HG03575 (cell line): ENCODE results near the gene GRIN1.

Experiments
- ATAC-seq: cut with Tn5 transposase; IDR thresholded peaks from one replicate; pipeline ENCODE4 v1.9.1; 2021; ENCODE audit not compliant: unreplicated experiment, insufficient number of reproducible peaks, low FRiP score; ENCODE audit errors: extremely low read depth

Gene GRIN1

DNA sequence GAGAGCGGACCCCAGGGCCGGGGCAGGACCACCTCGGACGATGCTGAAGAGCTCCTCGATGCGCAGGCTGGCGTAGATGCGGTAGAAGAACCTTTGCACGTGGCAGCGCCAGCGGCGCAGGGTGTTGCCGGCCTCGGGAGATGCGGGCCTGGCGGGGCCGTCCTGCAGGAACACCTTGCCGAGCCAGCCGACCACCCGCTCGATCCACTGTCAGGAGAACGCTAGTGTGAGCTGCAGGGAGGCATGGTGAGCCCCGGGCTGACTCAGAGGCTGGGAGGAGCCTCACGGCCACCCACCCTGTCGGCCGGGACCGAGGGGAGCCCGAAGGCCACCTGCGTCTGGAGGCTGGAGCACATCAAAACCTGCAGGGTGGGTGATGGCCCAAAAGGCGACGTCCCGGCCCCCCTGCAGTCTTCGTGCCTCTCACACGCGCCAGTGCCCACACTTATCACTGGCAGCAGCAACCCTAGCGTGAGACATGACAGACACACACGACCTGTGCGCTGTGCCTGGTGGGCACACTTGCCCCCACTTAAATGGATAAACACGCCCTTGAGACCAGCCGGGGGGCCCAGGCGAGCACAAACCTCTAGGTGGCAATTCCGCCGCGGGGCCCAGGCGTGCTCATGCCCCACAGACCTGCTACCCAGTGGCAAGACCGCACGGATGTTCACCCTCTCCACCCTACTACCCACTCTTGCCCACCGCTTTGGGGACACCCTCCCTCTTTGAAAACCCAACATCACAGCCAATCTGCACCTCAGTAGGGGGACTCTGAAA is 46.1 kb downstream of the GRIN1 start:
- ATAC-seq: no peak

DNA sequence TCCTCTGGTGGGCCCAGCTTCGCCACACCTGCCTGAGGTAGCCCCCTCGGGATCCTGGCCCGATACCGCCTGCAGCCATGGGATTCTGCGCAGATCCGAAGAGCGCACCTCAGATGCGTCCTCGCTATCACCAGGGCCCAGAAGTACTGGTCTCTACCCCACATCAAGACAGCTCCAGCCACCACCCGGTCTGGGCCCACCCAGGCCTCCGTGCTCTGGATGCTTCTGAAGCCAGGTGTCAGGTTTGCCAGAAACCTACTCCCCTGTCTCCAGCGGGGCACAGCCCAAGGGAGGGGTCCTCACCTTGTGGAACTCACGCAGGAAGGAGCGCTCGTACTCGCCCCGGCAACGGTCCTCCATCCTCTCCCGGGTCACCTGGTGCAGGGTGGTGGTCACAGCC is 47.0 kb downstream of the GRIN1 start:
- ATAC-seq: no peak

DNA sequence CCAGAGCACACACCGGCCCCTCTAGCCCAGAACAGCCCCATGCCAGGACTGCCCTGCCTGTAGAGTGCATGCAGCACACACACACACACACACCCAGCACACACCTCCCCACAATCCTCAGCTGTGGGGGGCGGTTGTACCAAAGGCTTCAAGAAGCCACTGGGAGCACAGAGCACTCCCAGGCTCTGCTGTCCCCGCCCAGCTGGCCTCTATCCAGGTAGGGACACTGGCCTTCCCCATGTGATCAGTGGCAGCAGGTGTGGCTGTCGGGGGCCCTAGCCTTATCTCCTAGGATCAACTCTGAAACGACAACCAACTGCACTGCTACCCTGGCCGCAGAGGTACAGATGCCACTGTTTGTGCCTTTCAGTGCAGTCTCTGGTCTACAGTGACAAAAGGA is 47.4 kb downstream of the GRIN1 start:
- no peak for ATAC-seq

DNA sequence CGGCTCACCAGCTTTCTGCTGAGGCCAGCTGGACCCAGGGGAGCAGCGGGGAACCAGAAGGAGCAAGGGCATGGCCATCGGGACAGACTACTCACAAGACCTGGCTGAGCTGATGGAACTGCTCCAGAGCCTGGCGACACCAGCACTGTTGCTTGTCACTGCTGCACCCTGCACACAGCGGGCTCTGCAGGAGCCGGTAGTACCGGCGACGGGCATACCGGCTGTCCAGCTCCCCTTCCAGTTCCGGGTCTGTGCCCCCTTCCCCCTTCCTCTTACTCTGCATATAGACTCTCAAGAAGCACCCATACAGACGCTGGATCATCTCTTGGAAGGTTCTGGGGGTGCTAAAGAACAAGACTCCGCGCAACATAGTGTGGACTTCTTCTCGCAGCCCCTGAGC is 48.4 kb downstream of the GRIN1 start:
- ATAC-seq: no peak

DNA sequence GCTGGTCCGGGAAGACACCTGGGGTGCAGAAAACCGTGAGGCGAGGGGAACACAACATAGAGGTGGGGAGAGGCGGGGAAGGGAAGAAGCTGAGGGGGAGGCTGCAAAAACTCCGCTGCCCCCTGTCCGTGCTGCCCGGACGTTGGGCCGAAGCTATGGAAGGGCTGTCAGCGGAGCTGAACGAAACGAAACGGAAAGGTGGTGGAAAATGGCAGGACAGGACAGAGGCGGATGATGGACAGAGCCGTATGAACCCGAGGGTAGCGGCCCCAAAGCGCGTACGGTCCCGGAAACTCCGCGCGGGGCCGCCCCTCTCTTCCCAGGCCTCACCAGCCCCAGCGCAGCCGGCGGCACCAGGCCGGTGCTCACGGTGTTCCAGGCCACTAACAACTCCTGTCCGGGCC is 49.1 kb downstream of the GRIN1 start:
- ATAC-seq: no peak

DNA sequence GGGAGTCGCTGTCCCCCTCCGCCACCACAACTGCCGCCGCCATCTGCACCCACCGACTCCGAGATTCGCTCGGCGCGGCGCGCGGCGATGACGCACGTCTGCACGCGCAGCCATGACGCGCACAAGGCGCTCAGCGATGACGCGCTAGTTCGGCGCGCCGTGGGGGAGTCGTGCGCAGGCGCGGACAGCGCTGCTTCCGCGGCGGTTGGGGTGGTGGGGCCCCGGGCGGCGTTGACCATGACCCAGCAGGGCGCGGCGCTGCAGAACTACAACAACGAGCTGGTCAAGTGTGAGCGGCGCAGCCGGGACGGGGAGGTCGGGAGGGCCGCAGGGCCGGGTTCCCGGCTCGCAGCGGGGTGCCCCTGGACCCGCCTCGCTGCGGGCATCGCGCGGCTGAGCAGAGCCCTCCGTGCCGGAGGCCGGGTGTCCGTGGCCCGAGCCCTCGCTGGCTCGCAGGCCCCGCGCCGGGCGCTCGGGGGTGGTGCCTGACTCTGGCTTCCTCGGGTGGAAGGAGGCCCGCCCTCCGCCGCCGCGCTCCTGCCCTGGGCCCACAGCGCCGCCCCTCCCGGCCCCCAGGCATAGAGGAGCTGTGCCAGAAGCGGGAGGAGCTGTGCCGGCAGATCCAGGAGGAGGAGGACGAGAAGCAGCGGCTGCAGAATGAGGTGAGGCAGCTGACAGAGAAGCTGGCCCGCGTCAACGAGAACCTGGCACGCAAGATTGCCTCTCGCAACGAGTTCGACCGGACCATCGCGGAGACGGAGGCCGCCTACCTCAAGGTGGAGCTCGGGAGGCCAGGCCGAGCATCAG is 49.7 kb downstream of the GRIN1 start, which contains the start of the genes ANAPC2 and SSNA1:
Gene ANAPC2 (minus strand): TSS at position 71 of the 807 bp plus-strand sequence. CDS start 28 bp downstream, at position 43.
Gene SSNA1 (plus strand): TSS at position 187 of the 807 bp plus-strand sequence. CDS start 51 bp downstream, at position 238.
- no peak for ATAC-seq

DNA sequence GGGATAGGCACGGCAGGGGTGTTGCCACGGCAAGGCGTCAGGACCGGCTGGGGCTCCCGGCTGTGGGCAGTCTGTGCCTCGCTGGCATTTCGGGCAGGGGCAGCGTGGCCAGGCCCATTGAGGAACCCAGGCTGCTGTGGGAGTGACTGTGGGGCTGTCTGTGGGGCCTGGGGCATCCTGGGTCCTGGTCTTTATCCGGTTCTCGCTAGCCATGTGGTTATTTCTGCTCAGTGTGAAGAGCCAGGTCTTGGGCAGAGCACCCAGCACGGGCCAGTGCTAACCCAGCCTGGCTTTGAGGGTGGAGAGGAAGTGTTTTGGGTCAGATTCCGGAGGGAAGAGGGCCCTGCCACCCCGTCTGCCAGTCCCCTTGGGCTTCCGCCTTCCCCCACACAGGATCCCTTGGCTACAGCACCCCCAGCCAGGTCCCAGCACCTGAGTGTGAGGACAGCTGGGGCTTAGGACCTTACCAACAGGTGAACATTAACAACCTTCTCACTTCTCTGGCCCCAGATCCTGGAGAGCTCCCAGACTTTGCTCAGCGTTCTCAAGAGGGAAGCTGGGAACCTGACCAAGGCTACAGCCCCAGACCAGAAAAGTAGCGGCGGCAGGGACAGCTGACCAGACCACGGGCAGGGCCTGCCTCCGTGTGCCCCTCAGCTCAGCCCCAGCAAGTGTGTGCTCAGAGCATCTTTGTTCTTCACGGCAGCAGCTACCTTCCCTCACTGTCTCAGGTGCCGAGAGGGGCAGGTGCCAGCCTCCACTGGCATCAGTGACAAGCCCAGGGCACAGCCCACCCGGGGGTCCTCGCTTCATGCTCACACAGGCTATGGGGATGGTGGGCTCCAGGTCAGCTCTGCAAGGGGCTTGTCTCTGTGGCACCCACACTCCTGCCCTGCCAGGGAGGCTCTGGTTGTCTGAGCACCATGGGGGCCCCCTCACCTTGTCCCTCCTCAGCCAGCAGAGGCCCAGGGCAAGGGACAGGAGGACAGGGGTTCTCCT is 50.6 kb downstream of the GRIN1 start:
- no peak for ATAC-seq

DNA sequence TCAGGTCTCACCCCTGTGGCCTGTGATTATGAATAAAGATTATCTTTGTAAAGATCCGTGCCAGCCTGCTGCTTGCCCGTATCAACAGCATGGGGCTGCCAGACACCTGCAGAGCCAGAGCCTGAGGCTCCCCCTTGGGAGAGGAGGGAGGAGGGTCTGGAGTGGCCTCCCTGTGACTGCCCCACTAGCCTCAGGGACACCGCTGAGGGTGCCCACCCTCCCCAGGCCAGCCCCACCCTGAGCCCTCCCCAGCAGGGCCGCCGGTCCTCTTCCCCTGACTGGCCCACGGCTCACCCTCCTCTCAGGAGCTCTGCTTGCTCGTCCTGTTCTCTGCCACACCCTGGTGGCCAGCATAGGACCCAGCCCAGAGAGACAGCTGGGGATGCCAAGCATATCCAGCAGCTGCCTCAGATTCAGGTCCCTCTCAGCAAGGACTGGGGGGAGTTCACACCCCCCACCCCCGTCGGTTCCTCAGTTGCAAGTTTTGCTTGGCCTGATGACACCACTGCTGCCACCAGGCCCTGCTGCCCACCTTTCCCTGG is 51.4 kb downstream of the GRIN1 start:
- ATAC-seq: no peak

DNA sequence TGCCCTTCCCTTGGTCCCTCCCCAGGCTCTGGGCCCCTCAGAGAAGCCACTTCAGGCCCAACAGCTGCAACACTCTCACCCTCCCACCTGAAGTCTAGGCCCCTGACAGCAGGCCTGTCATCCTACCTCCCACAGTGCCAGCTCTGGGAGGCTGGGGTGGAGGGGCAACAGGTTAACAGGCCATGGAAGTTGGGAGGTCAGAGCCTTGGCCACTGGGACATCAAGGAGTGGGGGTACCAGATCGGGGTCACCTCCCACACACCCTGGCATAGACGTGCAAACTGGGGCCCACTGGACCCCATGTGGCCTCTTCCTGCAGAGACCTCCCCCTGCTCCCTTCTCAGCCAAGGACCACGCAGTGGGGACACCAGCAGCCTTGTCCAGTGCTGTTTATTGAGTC is 52.3 kb downstream of the GRIN1 start:
- no peak for ATAC-seq

DNA sequence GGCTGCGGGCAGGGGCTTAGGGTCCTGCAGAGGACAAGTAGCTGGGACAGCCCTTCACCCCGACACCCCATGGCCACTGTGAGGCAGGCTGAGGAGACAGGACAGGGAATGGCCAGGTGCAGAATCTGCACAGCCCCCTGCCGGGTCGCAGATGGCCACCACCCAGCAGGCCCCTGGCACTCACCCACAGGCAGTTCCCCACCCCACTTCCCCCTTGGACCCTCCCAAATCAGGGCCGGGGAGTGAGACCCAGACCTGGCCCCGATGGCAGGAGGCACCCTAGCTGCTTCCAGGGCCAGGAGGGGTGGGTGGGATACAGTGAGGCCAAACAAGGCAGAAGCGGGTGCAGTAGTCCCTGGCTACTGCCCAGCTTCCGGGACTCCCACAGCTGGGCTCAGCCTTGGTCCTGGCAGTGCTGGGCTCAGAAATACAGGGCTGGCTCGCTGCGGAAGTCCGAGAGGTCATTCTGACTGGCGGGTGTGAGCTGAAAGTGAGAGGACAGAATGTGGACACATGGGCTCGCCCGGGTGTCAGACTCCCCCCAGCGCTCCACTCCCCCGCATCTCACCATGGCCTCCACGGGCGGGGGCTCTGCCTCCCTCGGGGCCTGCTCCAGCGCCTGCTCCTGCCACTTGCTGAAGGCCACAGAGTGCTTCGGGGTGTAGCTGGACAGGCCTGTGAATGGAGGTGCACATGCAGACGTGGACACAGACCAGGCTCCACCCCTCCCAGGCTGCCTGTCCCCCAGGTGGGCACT is 52.9 kb downstream of the GRIN1 start:
- no peak for ATAC-seq

DNA sequence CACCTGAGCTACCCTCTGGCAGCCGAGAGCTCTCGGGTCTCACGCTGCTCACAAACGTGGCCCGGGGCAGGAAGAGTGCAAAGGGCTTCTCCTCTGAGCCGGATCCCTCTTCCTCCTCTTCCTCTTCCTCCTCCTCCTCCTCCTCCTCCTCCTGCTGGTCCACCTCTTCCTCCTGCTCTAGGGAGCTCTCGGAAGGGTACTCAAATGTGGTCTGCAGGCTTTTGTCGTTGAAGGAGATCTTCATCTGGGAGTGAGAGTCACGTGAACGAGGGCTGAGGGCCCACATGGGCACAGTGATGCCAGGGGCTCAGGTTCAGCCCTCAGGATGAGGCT is 53.5 kb downstream of the GRIN1 start:
- ATAC-seq: no peak

DNA sequence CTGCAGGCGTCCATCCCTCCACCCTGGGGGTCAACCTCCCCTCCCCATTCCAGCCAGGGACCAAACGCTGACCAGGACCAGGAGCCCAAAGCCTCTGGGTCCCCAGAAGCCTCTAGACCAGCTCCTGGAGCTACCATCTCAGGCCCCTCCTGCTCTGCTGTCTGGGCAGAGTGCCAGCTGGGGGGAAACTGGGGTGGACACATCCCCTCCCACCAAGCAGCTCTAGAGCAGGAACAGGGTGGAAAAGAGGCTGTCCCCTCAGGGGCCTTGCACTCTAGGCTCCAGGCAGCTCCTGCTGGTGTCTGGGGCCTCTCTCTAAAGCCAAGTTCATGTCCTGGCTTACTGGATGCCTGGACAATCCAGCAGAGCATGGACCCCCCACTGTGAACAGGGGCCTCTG is 53.9 kb downstream of the GRIN1 start:
- no peak for ATAC-seq

DNA sequence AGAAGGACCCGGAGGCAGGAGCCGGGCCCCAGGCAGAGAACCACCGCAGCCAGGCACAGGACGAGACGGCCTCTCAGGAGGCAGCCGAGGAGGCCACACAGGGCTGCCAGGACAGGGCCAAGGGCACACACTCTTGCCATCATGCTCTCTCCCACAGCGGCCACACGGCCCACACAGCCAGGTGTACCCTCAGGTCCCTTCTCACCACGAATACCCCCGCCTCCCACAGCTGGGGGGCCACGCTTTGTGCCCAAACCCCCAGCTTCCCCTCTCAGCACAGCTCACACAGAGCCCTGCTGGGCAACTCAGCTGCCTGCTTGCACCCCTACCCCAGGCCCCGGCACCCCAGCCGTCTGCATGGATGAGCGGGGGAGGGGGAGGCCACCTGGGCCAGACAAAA is 54.8 kb downstream of the GRIN1 start:
- no peak for ATAC-seq

DNA sequence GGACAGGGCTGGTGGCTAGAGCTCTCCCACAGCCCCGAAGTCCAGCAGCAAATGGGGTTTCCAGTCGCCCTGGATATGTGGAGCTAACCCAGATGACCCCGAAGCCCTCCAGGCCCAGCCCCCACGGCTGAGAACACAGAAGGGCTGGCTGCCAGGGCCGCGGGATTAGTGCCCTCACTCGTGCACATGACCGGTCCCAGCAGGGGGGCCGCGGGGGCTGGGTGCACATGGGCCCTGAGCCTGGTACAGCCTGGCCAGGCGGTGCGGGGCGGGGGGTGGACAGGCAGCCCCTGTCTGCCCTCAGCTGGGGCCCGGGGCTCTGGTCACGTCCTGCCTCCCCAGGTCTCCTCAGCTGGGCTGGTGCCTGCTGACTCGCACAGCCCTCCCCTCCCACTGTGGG is 55.4 kb downstream of the GRIN1 start:
- ATAC-seq: no peak

DNA sequence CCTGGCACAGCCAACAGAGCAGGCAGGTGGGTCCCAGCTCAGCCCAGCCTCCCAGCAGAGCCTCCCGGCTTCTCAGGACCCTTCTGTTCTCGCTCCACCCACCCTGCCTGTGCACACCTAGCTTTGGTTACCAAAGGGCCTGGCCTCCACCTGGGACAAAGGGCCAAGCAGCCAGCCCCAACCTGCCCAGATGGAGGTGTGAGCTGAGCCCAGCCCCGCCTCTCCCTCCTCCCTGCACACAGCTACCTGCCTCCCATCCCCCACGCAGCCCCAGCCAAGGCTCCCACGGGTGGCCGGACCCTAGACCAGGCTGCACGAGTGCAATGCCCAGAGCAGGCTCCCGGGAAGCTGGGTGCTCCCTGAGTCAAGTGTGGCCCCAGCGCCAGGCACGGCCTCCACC is 56.0 kb downstream of the GRIN1 start:
- no peak for ATAC-seq

DNA sequence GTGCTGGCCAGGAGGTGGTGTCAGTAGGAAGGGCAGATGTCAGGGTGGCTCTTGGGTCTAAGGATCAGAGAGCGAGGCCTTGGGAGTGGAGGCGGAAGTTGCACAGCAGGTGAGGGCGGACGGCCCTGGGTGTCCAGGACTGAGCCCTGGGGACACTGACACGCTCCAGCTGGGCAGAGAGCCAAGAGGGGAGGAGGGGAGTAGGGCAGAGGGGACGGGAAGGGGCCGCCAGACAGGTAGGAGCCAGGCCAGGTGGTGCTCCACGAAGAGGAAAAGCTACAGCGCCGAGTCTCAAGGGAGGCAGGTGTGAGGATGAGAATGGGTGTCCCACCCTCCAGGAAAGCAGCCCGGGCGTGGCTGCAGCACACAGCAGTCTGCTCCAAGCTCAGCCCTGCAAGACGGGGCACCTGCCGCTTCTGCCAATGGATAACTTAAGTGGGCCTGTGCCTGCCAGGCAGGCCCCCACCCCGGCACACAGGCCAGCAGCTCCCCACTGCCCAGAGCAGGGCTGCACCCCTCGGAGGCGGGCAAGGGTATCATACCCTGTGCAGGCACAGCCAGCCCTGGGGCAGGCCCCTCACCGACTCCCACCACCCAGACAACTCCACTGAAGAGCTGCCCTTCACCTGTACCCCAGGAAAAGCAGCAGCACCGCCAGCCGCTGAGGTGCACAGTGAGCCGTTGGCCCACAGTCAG is 56.7 kb downstream of the GRIN1 start:
- ATAC-seq: no peak

DNA sequence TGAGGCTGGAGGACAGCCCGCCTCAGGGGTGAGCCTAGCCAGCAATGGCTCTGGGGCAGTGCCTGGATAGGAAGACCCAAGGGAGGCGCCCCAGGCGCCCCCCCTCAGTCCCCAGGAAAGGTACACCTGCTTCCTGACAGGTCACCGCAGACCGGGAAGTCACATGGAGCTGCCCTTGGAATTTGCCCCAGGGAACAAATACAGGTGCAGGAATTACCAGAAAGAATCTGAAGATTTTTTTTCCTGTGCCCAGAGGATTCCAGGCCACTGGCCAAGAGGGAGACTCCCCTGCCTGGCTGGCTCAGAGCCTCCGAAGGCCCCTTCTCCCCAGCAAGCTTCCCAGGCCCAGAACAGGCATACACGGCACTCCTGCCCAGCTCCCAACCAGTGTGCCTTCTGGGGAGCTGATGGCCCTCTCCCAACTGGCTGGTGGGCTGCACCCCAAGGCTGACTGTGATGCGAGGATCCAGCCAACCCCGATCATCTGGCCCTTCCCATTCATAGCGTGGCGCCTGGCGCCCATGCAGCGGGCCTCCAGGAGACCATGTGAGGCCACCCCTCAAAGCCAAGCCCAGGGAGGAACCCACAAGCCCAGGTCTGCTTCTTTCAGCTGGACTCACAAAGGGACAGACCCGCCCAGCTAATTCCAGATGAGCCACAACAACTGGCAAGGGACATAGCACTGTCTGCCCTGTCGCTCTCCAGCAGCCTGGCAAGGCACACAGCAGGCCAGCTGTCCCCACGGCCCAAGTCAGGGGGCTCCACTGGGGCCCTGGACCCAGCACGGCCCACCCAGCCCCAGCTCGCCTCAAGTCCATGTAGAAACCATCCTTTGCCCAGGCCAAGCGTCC is 59.3 kb downstream of the GRIN1 start:
- no peak for ATAC-seq
